Omental fat pad (tissue), 4 donors: Measurements from ENCODE around the gene PILRA. TPM values are rescaled to one million over a fixed set of nuclear protein-coding genes. Genes with fewer than 3 reads are reported as not detected.
"Not testable (repeated sequence)": the region's sequence is repeated elsewhere in the genome, so short reads cannot be mapped to it uniquely, and the experiment has no call there.

Experiments used
- ATAC-seq: fragments of 150-250 bp; one replicate; pipeline ENCODE4 v1.9.1; 2016; ENCODE audit warnings: mild to moderate bottlenecking, moderate library complexity; ENCODE audit not compliant: low FRiP score
- DNase-seq: peaks from one replicate; pipeline ENCODE4 v3.0.0-alpha.2; 2019; ENCODE audit warnings: low spot score
- CTCF ChIP-seq, 3 donors: fragments of 450-650 bp; IDR thresholded peaks; one replicate each; pipeline ENCODE4 v1.5.1; 2016 to 2017; ENCODE audit warnings: antibody characterized with exemption in 3 of 3, mild to moderate bottlenecking in 3 of 3, moderate library complexity in 2 of 3
- small RNA-seq: library from RNA; depleted of rRNA; stranded (forward); fragments of <200 nt; gene quantifications from one replicate; pipeline ENCODE3, GENCODE V24; 2016
- total RNA-seq, 4 donors: library from RNA; depleted of rRNA; stranded (reverse); fragments of >200 nt; gene quantifications; one replicate each; pipeline ENCODE4 v1.1.0, GENCODE V29; 2016

The PILRA gene
- total RNA-seq, 4 donors from 2014 or later, result 8.6 to 36.9 (median 13.4) TPM

GRCh38 chr7:100443096-100443840 is 70.0 kb downstream of the PILRA start:
- TF ChIP-seq CTCF (IDR thresholded peaks at IDR 0.05), result no peak
- no peak for ATAC-seq
- DNase-seq, result no peak

- DNase-seq (no peak), ATAC-seq (peak; percentile 61)
- TF ChIP-seq CTCF (IDR thresholded peaks at IDR 0.05), result no peak
Observed at GRCh38 chr7:100444311-100445278, 71.3 kb downstream of the PILRA start.

GRCh38 chr7:100446040-100446439 is 72.8 kb downstream of the PILRA start:
- TF ChIP-seq CTCF (IDR thresholded peaks at IDR 0.05), result no peak
- DNase-seq (no peak), ATAC-seq (no peak)

- not testable (repeated sequence) for DNase-seq, ATAC-seq
Observed at GRCh38 chr7:100447363-100447762, 74.1 kb downstream of the PILRA start.

GRCh38 chr7:100449190-100449795 is 76.0 kb downstream of the PILRA start:
- DNase-seq, result no peak
- no peak for ATAC-seq
- TF ChIP-seq CTCF (IDR thresholded peaks at IDR 0.05), result no peak

Small RNA genes within 50 kb of the gene (small RNA-seq; reads per million reads assigned to genes)
- gene RF00019, result not detected

Other genes with a start within 250 kb of the PILRA start
- gene MBLAC1, start 246.5 kb upstream of the PILRA start, total RNA-seq, result 1 to 10 TPM; 1.3 to 2.9 (median 1.7) TPM
- gene LAMTOR4, start 224.6 kb upstream of the PILRA start, total RNA-seq, result 100 to 1,000 TPM; 183 to 194 (median 184) TPM
- 10 to 100 TPM in 2 of 4 donors, 1 to 10 TPM in 2; 5.7 to 13.2 (median 10.6) TPM for gene TRAPPC14, start 214.8 kb upstream of the PILRA start, total RNA-seq
- 1 to 10 TPM in 2 of 4 donors, under 1 TPM in 2; 0.75 to 2.2 (median 1.1) TPM for gene GAL3ST4, start 204.9 kb upstream of the PILRA start, total RNA-seq
- under 1 TPM in 1 of 4 donors, not detected in 3; 0.48 TPM for gene GPC2, start 196.1 kb upstream of the PILRA start, total RNA-seq
- gene STAG3, start 195.6 kb upstream of the PILRA start, total RNA-seq, result 1 to 10 TPM in 1 of 4 donors, under 1 TPM in 3; 0.28 to 1.7 (median 0.85) TPM
- gene PVRIG, start 153.5 kb upstream of the PILRA start, total RNA-seq, result 1 to 10 TPM in 2 of 4 donors, under 1 TPM in 1, not detected in 1; 0.74 to 2.2 (median 1.1) TPM
- not detected for gene SPDYE3, start 65.8 kb upstream of the PILRA start, total RNA-seq
- 10 to 100 TPM; 25.0 to 83.5 (median 36.9) TPM for gene PILRB, start 15.4 kb upstream of the PILRA start, total RNA-seq
- 1 to 10 TPM; 2.8 to 5.8 (median 3.6) TPM for gene ZCWPW1, start 55.2 kb downstream of the PILRA start, total RNA-seq
- 10 to 100 TPM; 23.6 to 49.5 (median 36.6) TPM for gene MEPCE, start 56.3 kb downstream of the PILRA start, total RNA-seq
- gene PPP1R35, start 63.0 kb downstream of the PILRA start, total RNA-seq, result 10 to 100 TPM in 3 of 4 donors, 1 to 10 TPM in 1; 6.1 to 22.2 (median 17.7) TPM
- gene SPACDR, start 90.8 kb downstream of the PILRA start, total RNA-seq, result 1 to 10 TPM in 1 of 4 donors, under 1 TPM in 1, not detected in 2; 0.84 to 1.3 TPM
- 10 to 100 TPM; 15.6 to 36.4 (median 21.4) TPM for gene TSC22D4, start 105.7 kb downstream of the PILRA start, total RNA-seq
- gene NYAP1, start 110.4 kb downstream of the PILRA start, total RNA-seq, result 1 to 10 TPM in 3 of 4 donors, under 1 TPM in 1; 0.63 to 3.6 (median 2.1) TPM
- 10 to 100 TPM; 10.6 to 45.0 (median 21.3) TPM for gene AGFG2, start 165.7 kb downstream of the PILRA start, total RNA-seq
- gene SAP25, start 200.4 kb downstream of the PILRA start, total RNA-seq, result 1 to 10 TPM in 3 of 4 donors, not detected in 1; 1.1 to 4.7 (median 1.7) TPM
- gene LRCH4, start 212.6 kb downstream of the PILRA start, total RNA-seq, result 100 to 1,000 TPM in 1 of 4 donors, 10 to 100 TPM in 3; 51.8 to 108 (median 55.7) TPM
- under 1 TPM in 1 of 4 donors, not detected in 3; 0.36 TPM for gene FBXO24, start 212.8 kb downstream of the PILRA start, total RNA-seq
- gene PCOLCE, start 228.9 kb downstream of the PILRA start, total RNA-seq, result 10 to 100 TPM; 20.6 to 87.2 (median 40.5) TPM
- 1 to 10 TPM; 5.4 to 8.9 (median 7.2) TPM for gene MOSPD3, start 239.1 kb downstream of the PILRA start, total RNA-seq